Lung (tissue), 12 donors: Measurements from ENCODE around the gene E2F7. TPM values are rescaled to one million over a fixed set of nuclear protein-coding genes. Genes with fewer than 3 reads are reported as not detected.

ENCODE experiments used
- ATAC-seq: fragments of 200-7000 bp; cut with Tn5 transposase; one replicate; pipeline ENCODE4 v1.9.1; 2020; ENCODE audit warnings: moderate number of reproducible peaks; ENCODE audit not compliant: insufficient read depth, low FRiP score
- DNase-seq, 3 donors: peaks; one replicate each; pipeline ENCODE4 v3.0.0-alpha.2; 2013 to 2017
- H3K27ac ChIP-seq, 2 donors: one replicate each; pipeline ENCODE4 v1.5.1; 2013; ENCODE audit warnings: mild to moderate bottlenecking in 2 of 2, moderate library complexity in 2 of 2, control low read depth in 1 of 2, inconsistent platforms in 1 of 2, low read depth in 1 of 2, low read length in 1 of 2
- H3K27me3 ChIP-seq, 3 donors: one replicate each; pipeline ENCODE4 v1.5.1; 2013; ENCODE audit warnings: low read length in 2 of 3; ENCODE audit not compliant: control insufficient read depth in 3 of 3, insufficient read depth in 3 of 3
- H3K36me3 ChIP-seq, 4 donors: one replicate each; pipeline ENCODE4 v1.5.1; 2013; ENCODE audit warnings: low read length in 4 of 4, mild to moderate bottlenecking in 1 of 4, moderate library complexity in 1 of 4; ENCODE audit not compliant: control insufficient read depth in 4 of 4, insufficient read depth in 4 of 4
- H3K4me1 ChIP-seq, 5 donors: one replicate each; pipeline ENCODE4 v1.5.1; 2013; ENCODE audit warnings: low read length in 5 of 5, mild to moderate bottlenecking in 2 of 5, moderate library complexity in 1 of 5; ENCODE audit not compliant: control insufficient read depth in 5 of 5, insufficient read depth in 5 of 5
- H3K4me3 ChIP-seq: one replicate; pipeline ENCODE4 v1.5.1; 2013; ENCODE audit warnings: mild to moderate bottlenecking, control low read depth, moderate library complexity
- H3K9ac ChIP-seq, 2 donors: one replicate each; pipeline ENCODE4 v1.5.1; 2013; ENCODE audit warnings: low read length in 2 of 2, control low read depth in 1 of 2; ENCODE audit not compliant: insufficient read depth in 1 of 2
- H3K9me3 ChIP-seq, 4 donors: one replicate each; pipeline ENCODE4 v1.5.1; 2013; ENCODE audit warnings: low read length in 3 of 4, mild to moderate bottlenecking in 1 of 4, moderate library complexity in 1 of 4; ENCODE audit not compliant: control insufficient read depth in 4 of 4, insufficient read depth in 3 of 4
- WGBS, 2 donors: extraction: QIAGEN DNeasy Blood & Tissue Kit; methylation state at CpG; one replicate each; pipeline ENCODE4 v1.1.7; 2013; 5-methylcytosine and 5-hydroxymethylcytosine counted together
- polyA plus RNA-seq, 2 donors: library from polyadenylated mRNA; stranded (reverse); fragments of 200-250 nt; gene quantifications; one replicate each; pipeline ENCODE4 v1.2.1, GENCODE V29; 2013
- total RNA-seq, 2 donors: library from RNA; depleted of rRNA in 1 of 2; stranded (reverse); fragments of >200 nt in 1 of 2; gene quantifications; one replicate each; pipeline ENCODE4 v1.2.1, GENCODE V29; 2014 to 2021
- TF ChIP-seq, protein P1 (sequence below): IDR thresholded peaks from 2 replicates; pipeline ENCODE4 v1.5.1; 2012; ENCODE audit warnings: mild to moderate bottlenecking; ENCODE audit errors: control extremely low read depth, extremely low read depth
- donor health status: control.
- donor health status: control.
- donor health status: Bipolar disorder and iron deficiency.
- donor health status: healthy.
- donor health status: DM: yes; HTN: yes; CAD: no.

E2F7 gene
- total and polyA plus RNA-seq, 4 donors, result 0.24 to 2.3 (median 0.54) TPM

- 86 to 91% methylated on average over 2 of the region's 2 CpGs for WGBS, 2 donors
Observed at GRCh38 chr12:77003914-77004313, 61.5 kb downstream of the E2F7 start.

DNA sequence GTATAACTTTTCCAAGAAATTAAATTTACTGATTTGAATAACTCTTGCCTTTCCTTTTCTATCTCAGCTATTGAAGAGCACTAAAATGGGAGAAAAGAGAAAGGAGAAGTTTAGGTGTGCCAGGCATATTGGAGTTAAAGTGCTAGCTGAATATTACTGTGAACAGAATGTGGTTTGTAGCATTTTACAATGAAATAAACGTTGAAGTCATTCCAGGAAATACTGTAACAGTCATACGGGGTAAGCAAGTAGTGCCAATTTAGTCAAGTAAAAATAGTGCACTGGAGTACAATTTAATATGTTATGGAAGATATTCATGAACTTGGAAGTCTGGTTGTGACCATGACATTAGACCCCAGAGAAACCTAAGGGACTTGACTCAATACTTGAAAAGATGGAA is 62.1 kb downstream of the E2F7 start:
- Histone ChIP-seq H3K4me3 (no peak overlapping the region), H3K36me3 (no peaks in the 10 kb centered on the region), H3K27me3 (no peaks in the 10 kb centered on the region), H3K9me3 (no peaks in the 10 kb centered on the region), H3K9ac (no peak overlapping the region), H3K27ac (no peak overlapping the region), H3K4me1 (no peaks in the 10 kb centered on the region)
- ATAC-seq, result no peak
- no peak for DNase-seq
- 3 to 14% methylated on average over 2 of the region's 2 CpGs for WGBS, 2 donors
- TF ChIP-seq, protein P1, sequence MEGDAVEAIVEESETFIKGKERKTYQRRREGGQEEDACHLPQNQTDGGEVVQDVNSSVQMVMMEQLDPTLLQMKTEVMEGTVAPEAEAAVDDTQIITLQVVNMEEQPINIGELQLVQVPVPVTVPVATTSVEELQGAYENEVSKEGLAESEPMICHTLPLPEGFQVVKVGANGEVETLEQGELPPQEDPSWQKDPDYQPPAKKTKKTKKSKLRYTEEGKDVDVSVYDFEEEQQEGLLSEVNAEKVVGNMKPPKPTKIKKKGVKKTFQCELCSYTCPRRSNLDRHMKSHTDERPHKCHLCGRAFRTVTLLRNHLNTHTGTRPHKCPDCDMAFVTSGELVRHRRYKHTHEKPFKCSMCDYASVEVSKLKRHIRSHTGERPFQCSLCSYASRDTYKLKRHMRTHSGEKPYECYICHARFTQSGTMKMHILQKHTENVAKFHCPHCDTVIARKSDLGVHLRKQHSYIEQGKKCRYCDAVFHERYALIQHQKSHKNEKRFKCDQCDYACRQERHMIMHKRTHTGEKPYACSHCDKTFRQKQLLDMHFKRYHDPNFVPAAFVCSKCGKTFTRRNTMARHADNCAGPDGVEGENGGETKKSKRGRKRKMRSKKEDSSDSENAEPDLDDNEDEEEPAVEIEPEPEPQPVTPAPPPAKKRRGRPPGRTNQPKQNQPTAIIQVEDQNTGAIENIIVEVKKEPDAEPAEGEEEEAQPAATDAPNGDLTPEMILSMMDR, result no peak

More at GRCh38 chr12:77003914-77004313, 61.5 kb downstream of the E2F7 start:
- H3K4me3 ChIP-seq, result no peak overlapping the region
- H3K36me3 ChIP-seq, result no peaks in the 10 kb centered on the region
- no peaks in the 10 kb centered on the region for H3K4me1 ChIP-seq
- TF ChIP-seq, protein P1, result no peak
- no peaks in the 10 kb centered on the region for H3K9me3 ChIP-seq
- ATAC-seq (no peak), DNase-seq (no peak)
- H3K27me3 ChIP-seq, result no peaks in the 10 kb centered on the region
- H3K9ac ChIP-seq, result no peak overlapping the region
- H3K27ac ChIP-seq, result no peak overlapping the region

- Histone ChIP-seq H3K9ac (no peak overlapping the region), H3K4me3 (no peak overlapping the region), H3K36me3 (no peaks in the 10 kb centered on the region), H3K27ac (no peak overlapping the region), H3K27me3 (no peaks in the 10 kb centered on the region), H3K9me3 (no peaks in the 10 kb centered on the region), H3K4me1 (no peaks in the 10 kb centered on the region)
- TF ChIP-seq, protein P1, result no peak
- ATAC-seq, result no peak
- DNase-seq, result no peak
- 92 to 99% methylated on average over 3 of the region's 3 CpGs for WGBS, 2 donors
Observed at GRCh38 chr12:77002382-77002781, 63.0 kb downstream of the E2F7 start.

DNA sequence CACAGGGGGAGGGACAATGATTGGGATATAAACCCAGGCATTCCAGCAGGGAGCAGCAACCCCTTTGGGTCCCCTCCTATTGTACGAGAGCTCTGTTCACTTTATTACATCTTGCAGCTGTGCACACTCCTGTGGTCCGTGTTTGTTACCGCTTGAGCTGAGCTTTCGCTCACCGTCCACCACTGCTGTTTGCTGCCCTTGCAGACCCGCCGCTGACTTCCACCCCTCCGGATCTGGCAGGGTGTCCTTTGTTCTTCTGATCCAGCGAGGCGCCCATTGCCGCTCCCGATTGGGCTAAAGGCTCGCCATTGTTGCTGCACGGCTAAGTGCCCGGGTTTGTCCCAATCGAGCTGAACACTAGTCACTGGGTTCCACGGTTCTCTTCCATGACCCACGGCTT is 64.1 kb downstream of the E2F7 start:
- Histone ChIP-seq H3K27me3 (no peaks in the 10 kb centered on the region), H3K9me3 (no peaks in the 10 kb centered on the region), H3K9ac (no peak overlapping the region), H3K4me1 (no peaks in the 10 kb centered on the region), H3K27ac (no peak overlapping the region), H3K36me3 (no peaks in the 10 kb centered on the region), H3K4me3 (no peak overlapping the region)
- DNase-seq (no peak), ATAC-seq (no peak)
- 93 to 94% methylated on average over 18 of the region's 18 CpGs for WGBS, 2 donors
- TF ChIP-seq, protein P1, result no peak
